GM12801 (cell line): ENCODE measurements around the gene LRRC53.

ENCODE experiments used
- CTCF ChIP-seq: IDR thresholded peaks from one replicate; pipeline ENCODE4 v1.5.1; 2011; ENCODE audit warnings: control low read depth; ENCODE audit not compliant: insufficient read length; ENCODE audit errors: extremely low read depth

The LRRC53 gene

GRCh38 chr1:74455390-74455789 is 57.0 kb downstream of the LRRC53 start:
- no peak for TF ChIP-seq CTCF

GRCh38 chr1:74453277-74453676 is 59.1 kb downstream of the LRRC53 start:
- TF ChIP-seq CTCF = no peak

- no peak for TF ChIP-seq CTCF
Observed at GRCh38 chr1:74452035-74452434, 60.4 kb downstream of the LRRC53 start.

GRCh38 chr1:74437035-74437434 is 75.4 kb downstream of the LRRC53 start:
- TF ChIP-seq CTCF = no peak

GRCh38 chr1:74436078-74436477 is 76.3 kb downstream of the LRRC53 start:
- no peak for TF ChIP-seq CTCF

- TF ChIP-seq CTCF = no peak
Observed at GRCh38 chr1:74434321-74434720, 78.1 kb downstream of the LRRC53 start.

GRCh38 chr1:74432325-74432724 is 80.1 kb downstream of the LRRC53 start:
- TF ChIP-seq CTCF = no peak

- no peak for TF ChIP-seq CTCF
Observed at GRCh38 chr1:74431531-74431930, 80.9 kb downstream of the LRRC53 start.
